ENCODE measurements around the gene IDH3B.
"Not testable (repeated sequence)": the region's sequence is repeated elsewhere in the genome, so short reads cannot be mapped to it uniquely, and the experiment has no call there.

The IDH3B gene

DNA sequence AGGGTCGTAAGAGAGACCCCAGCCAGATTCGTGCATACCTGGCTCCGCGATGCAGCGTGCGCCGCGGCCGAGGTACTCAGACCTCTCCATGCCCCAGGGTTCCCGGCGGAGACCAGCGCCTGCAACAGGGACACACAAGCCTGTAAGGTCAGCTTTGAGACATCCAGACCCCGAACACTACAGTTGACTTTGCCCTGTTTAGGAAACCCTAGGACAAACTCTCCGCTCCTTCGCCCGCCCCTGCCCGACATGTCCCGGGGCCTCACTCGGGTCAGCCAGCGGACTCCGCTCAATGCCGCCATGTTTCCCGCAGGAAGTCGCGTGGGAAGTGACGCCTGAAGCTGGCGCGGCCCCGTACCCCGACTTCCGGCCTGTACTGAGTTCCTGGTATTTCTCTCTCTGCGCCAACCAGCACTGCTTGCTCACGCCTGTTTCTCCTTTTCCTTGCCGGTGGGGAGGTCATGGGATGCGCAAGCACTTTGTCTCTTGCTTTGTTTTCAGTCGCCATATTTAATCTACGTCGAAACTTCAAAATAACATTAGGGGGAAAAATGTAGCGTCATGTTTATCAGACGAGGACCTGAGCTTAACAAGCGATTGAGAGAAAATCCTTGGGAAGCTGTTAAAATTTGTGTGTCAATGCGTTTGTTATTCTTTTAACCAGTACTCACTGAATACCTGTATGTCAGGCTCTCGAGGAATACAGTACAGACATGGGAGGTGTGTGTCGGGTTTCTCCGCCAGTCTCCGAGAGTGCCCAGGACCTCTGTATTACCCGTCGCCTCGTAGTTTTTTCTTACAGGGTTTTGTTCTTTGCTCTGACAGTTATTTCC lies at the start of gene IDH3B:
Gene IDH3B, minus strand, starts transcription at position 330 of the 833 bp plus-strand sequence. Its CDS starts 28 bp downstream, at position 302.
- peak; percentile 92 for DNase-seq (ENCODE audit: low spot score)

DNA sequence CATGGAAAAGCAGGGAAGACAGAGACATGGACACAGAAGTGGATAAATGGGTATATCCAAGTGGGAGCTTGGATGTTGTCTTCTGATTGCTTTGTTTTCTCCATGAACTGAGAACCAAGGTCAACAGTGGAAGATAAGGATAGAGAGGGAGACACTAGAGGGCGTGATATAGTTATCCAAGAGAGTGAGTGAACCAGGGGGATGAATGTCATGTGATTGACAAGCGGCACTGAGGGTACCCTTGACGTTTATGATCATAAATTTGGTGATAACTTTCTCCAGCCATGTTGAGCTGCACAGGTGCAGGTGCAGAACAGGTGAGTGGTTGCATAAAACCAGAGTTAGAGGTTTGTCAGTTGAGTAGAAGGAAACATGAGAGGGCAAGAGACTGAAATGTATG lies 49.3 kb upstream of the IDH3B start:
- no peak for DNase-seq (ENCODE audit: low spot score)

GRCh38 chr20:2709205-2709981 lies 45.4 kb upstream of the IDH3B start:
- no peak for DNase-seq (ENCODE audit: low spot score)

DNA sequence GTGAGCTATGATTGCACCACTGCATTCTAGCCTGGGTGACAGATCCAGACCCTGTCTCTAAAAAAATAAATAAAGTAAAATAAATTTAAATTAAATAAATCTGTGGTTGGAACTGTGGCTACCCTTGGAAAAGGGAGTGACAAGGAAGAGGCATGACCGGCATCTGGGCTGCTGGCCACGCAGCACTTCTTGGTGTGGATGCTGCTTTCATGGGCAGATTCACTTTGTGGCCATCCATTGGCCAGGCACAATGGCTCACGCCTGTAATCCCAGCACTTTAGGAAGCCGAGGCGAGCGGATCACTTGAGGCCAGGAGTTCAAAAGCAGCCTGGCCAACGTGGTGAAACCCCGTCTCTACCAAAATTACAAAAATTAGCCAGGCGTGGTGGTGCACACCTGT lies 44.6 kb upstream of the IDH3B start:
- no peak for DNase-seq (ENCODE audit: low spot score)

GRCh38 chr20:2708073-2708415 lies 44.0 kb upstream of the IDH3B start:
- no peak for DNase-seq (ENCODE audit: low spot score)

GRCh38 chr20:2707353-2708072 lies 43.5 kb upstream of the IDH3B start:
- no peak for DNase-seq (ENCODE audit: low spot score)

- no peak for DNase-seq (ENCODE audit: low spot score)
Measured at GRCh38 chr20:2706688-2707352, 42.8 kb upstream of the IDH3B start.

DNA sequence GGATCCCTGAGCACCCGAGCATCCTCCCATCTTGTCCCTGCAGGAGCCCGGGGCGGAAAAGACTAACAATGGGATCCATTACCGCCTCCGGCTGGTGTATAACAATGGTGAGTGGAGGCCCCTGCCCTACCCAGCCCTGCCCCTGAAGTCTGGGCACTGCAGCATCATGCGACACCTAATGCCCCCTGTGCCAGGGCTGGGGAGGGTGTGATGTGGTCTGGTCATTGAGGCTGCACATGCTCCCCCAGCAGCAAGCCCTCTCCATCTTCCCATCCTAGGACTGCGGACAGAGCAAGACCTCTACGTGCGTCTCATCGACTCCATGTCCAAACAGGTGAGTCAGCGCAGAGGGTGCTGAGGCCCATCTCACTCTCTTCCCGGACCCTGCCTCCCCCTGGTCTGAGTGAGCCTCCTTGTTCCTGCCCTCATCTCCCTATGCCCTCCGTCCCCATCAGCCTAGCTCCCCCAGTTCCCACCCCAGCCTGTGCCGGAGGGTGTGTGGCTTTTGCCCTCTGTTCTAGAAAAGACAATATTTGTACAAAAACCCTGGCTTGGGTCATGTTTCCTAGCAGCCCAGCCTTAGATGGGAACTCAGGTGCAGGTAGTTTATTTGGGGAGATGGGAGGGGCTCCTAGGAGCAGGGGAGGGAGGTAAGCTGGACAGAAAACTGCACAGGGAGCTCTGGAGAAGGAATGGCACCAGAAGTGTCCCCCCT lies 42.1 kb upstream of the IDH3B start:
- no peak for DNase-seq (ENCODE audit: low spot score)

DNA sequence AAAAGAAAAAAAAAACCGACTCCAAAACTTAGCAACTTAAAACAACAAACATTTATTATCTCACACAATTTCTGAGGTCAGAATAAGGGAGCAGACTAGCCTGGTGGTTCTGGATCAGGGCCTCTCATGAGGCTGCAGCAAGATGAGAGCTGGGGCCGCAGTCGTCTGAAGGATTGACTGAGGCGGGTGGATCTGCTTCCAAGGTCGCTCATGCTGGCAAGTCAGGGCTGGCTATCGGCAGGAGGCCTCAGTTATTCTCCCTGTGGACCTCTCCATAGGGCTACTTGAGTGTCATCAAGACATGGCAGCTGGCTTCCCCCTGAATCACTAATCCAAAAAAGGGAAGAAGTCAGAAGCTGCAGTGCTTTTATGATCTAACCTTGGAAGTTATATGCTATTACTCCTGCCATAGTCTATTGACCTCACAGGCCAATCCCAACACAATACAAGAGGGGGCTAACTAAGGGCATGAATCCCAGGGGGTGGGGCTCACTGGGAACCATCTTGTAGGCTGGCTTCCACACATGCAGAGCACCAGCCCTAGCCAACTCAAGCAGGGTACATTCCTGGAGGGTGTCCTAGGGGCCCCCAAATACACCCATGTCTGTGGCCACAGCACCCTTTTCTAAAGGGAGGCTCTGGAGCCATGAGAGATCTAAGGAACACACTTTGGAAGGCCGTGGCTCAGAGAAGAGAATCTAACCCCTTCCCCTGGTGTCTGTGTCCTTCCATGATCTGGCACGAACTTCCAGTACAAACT lies 39.9 kb upstream of the IDH3B start:
- DNase-seq (ENCODE audit: low spot score), result no peak

GRCh38 chr20:2701671-2702081 lies 37.7 kb upstream of the IDH3B start:
- DNase-seq (ENCODE audit: low spot score), result no peak

GRCh38 chr20:2700913-2701620 lies 37.1 kb upstream of the IDH3B start:
- no peak for DNase-seq (ENCODE audit: low spot score)

GRCh38 chr20:2699775-2700413 lies 35.9 kb upstream of the IDH3B start:
- DNase-seq (ENCODE audit: low spot score), result no peak

DNA sequence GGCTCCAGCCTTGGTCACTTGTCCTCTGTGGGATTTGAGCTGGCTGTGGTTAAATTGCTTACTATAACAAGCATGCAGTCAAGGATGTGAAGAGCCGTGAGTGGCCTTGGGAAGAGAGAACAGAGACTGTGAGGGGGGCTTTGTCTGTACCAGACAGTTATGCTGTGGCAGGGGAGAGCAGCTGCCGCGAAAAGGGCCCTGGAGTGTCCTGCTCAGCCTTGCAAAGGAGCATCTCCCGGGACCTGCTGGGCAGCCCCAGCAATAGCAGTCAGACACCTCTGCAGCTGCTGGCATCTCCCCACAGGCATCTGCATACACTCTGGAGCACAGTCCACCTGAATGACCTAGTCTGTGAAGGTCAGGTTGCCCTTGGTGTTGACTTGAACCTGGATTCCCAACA lies 34.9 kb upstream of the IDH3B start:
- no peak for DNase-seq (ENCODE audit: low spot score)

DNA sequence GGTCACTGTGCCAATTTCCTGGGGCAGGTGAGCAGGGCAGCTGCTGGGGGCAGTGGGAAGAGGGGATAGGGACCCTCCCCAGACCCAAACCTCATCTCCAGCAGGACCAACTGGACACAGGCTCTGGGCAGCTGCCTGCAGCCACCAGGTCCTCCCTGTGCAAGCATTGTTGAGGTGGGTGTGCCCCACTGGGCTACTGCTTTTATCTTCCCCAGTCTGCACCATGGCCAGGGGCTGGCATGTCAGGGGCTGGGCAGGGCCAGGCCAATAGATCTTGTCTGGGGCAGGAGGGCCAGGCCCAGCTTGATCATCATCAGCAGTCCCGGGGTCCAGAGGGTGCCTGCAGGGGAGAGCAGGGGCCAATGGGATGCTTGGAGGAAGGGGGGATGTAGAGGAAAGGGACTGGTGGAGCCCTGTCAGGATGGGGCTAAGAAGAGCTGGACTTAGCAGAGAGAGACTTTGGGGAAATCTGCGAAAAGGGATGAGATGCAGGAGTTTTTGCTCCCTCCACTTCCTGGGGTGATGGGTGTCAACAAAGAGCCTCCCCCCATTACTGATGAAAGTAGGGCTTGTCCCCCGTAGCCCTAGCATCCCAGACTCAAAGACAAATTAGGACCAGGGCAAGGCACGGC lies 34.3 kb upstream of the IDH3B start:
- DNase-seq (ENCODE audit: low spot score), result no peak

DNA sequence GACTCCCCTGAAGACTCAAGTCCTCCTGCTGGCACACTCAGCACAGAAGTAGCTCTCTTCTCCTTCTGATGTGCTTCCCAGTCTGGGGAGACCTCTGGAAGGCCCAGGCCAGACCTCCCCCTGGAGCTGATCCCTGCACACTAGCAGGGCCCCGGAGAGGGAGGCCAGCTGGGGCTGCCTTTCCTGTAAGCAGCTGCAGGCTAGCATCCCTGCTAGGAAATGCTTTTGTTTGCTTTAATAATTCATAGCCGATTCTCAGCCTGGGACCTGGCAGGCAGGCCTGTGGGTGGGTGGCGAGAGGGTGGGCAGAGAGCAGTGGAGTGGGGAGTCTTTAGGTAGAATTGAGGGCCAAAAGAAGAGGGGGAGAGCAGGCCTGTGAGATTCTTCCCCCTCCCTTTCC lies 33.8 kb upstream of the IDH3B start:
- no peak for DNase-seq (ENCODE audit: low spot score)

GRCh38 chr20:2696646-2697045 lies 32.6 kb upstream of the IDH3B start:
- DNase-seq (ENCODE audit: low spot score), result no peak

DNA sequence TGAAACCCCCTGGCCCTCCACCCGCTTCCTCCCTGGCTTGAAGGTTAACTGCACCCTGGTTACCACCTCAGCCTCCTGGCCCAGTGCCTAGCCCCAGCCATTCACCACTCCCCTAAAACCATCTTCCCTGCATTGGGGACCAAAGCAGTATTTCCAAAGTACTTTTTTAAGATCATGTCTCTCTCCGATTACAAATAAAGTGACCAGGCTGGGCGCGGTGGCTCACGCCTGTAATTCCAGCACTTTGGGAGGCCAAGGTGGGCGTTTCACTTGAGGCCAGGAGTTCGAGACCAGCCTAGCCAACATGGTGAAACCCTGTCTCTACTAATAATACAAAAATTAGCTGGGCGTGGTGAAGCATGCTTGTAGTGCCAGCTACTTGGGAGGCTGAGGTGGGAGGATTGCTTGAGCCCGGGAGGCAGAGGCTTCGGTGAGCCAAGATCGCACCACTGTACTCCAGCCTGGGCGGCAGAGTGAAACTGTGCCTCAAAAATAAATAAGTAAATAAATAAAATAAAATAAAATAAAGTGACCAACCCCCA lies 32.0 kb upstream of the IDH3B start:
- not testable (repeated sequence) for DNase-seq (ENCODE audit: low spot score)

DNA sequence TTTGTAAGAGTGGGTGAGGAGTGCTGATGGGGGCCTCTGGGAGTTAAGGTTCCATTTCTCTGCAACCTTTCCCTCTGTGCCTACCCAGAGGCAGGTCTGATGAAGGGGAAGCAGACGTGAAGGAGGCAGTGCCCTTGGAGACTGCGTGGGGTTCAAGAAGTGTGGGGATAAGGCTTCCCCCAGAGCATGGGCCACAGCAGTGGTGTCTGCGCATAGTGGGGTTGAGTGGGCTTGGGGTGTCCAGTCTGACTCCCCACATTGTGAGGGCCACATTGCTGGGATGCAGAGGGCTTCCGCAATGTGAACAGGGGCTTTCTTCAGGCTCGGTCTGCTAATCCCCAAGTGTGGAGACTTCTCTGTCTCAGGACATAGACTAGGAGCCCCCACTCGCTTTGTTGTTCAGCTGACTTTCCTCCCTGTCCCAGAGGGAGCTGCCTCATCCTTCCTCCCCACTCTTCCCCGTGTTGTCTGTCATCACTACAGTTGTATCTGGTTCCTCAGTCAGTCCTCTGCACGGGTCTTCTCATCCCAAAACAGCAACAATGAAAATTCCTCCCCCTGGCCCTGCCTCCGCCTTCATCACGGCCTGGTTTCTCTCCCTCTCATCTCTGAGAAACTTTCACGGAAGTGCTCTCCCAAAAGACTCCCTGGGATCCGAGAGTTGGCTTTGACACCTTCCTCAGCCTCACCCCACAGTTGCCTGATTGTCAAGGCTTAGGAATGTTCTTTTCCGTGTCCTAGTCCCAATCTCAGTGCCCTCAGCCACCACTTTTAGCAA lies 31.4 kb upstream of the IDH3B start:
- DNase-seq (ENCODE audit: low spot score), result no peak

All from AG08396 (cell line).